IMR-90 (cell line): ENCODE results near the gene C9orf152. TPM values are rescaled to one million over a fixed set of nuclear protein-coding genes. Genes with fewer than 3 reads are reported as not detected.
A peak's percentile ranks its signal among the peaks of the same experiment; 100 is the strongest.

ENCODE experiments used
- ATAC-seq: fragments of 200-7000 bp; cut with Tn5 transposase; 2 replicates; pipeline ENCODE4 v1.9.1; 2020; ENCODE audit warnings: low read depth, mild to moderate bottlenecking, moderate library complexity
- BruUV-seq: library from RNA; stranded (reverse); fragments of 400-500 nt; replicated peaks from 2 replicates; lab custom pipeline; 2021; lab: Mats Ljungman, UMichigan
- CTCF ChIA-PET: fragments of 300-600 bp; formaldehyde crosslinking; extraction: SDS; loops from one replicate; lab custom pipeline; 2021; ENCODE audit warnings: antibody characterized with exemption; lab: Yijun Ruan, JAX
- POLR2A ChIA-PET: fragments of 300-600 bp; sonication (Branson Sonifier 250); formaldehyde crosslinking; loops from one replicate; lab custom pipeline; 2022; ENCODE audit warnings: antibody characterized with exemption; ENCODE audit not compliant: unreplicated experiment; lab: Charles Lee
- DNase-seq: peaks from one replicate; pipeline ENCODE4 v3.0.0; 2013
- H2AFZ ChIP-seq: replicated peaks from 2 replicates; pipeline ENCODE3; 2013; ENCODE audit warnings: low read length, mild to moderate bottlenecking; ENCODE audit not compliant: poor library complexity
- H2AK5ac ChIP-seq: 2 replicates; pipeline ENCODE4 v1.6.1; 2013; ENCODE audit warnings: low read depth, low read length, inconsistent platforms
- H2AK9ac ChIP-seq: replicated peaks from 2 replicates; pipeline ENCODE3; 2013; ENCODE audit warnings: mild to moderate bottlenecking, low read depth, low read length, moderate library complexity; ENCODE audit not compliant: poor library complexity
- H2BK120ac ChIP-seq: 2 replicates; pipeline ENCODE4 v1.6.1; 2013; ENCODE audit warnings: low read depth, low read length, inconsistent platforms
- H2BK15ac ChIP-seq: 3 replicates; pipeline ENCODE4 v1.6.1; 2013; ENCODE audit warnings: low read depth, low read length, inconsistent platforms
- H2BK20ac ChIP-seq: 2 replicates; pipeline ENCODE4 v1.6.1; 2013; ENCODE audit warnings: low read depth, mild to moderate bottlenecking, inconsistent platforms, low read length, moderate library complexity
- H2BK5ac ChIP-seq: 2 replicates; pipeline ENCODE4 v1.6.1; 2013; ENCODE audit warnings: mild to moderate bottlenecking, low read depth, low read length, inconsistent platforms; ENCODE audit not compliant: poor library complexity, severe bottlenecking
- H3K14ac ChIP-seq: replicated peaks from 2 replicates; pipeline ENCODE4 v1.6.1; 2013; ENCODE audit warnings: low read depth, low read length, inconsistent platforms
- H3K18ac ChIP-seq: 2 replicates; pipeline ENCODE4 v1.6.1; 2013; ENCODE audit warnings: low read depth, low read length, control low read depth
- H3K23ac ChIP-seq: 2 replicates; pipeline ENCODE4 v1.6.1; 2013; ENCODE audit warnings: low read depth, low read length, inconsistent platforms
- H3K27ac ChIP-seq: 2 replicates; pipeline ENCODE4 v1.5.1; 2013; ENCODE audit warnings: mild to moderate bottlenecking, control low read depth, low read length; ENCODE audit not compliant: insufficient read depth
- H3K27me3 ChIP-seq: 2 replicates; pipeline ENCODE4 v1.6.1; 2013; ENCODE audit warnings: low read length; ENCODE audit not compliant: control insufficient read depth, insufficient read depth
- H3K36me3 ChIP-seq: 2 replicates; pipeline ENCODE4 v1.6.1; 2013; ENCODE audit warnings: low read length, mixed read lengths; ENCODE audit not compliant: control insufficient read depth, insufficient read depth
- H3K4ac ChIP-seq: 2 replicates; pipeline ENCODE4 v1.6.1; 2013; ENCODE audit warnings: low read depth, low read length, inconsistent platforms
- H3K4me1 ChIP-seq: 2 replicates; pipeline ENCODE4 v1.6.1; 2013; ENCODE audit warnings: low read length, mixed read lengths; ENCODE audit not compliant: control insufficient read depth, insufficient read depth
- H3K4me2 ChIP-seq: 2 replicates; pipeline ENCODE4 v1.6.1; 2013; ENCODE audit warnings: low read depth, mild to moderate bottlenecking, control low read depth, low read length, moderate library complexity
- H3K4me3 ChIP-seq: 2 replicates; pipeline ENCODE4 v1.5.1; 2013; ENCODE audit warnings: low read depth, mild to moderate bottlenecking, control low read depth, low read length, moderate library complexity; ENCODE audit not compliant: insufficient read depth
- H3K56ac ChIP-seq: 2 replicates; pipeline ENCODE4 v1.6.1; 2013; ENCODE audit warnings: low read length, inconsistent platforms; ENCODE audit not compliant: insufficient read depth; ENCODE audit errors: extremely low read depth
- H3K79me1 ChIP-seq, 2 experiments: 2 replicates each; pipeline ENCODE4 v1.6.1; 2013; ENCODE audit warnings: low read length in 2 of 2, inconsistent platforms in 1 of 2, low read depth in 1 of 2
- H3K9ac ChIP-seq: 2 replicates; pipeline ENCODE4 v1.6.1; 2013; ENCODE audit warnings: low read depth, low read length, control low read depth
- H3K9me1 ChIP-seq: 2 replicates; pipeline ENCODE4 v1.6.1; 2013; ENCODE audit warnings: low read length, inconsistent platforms; ENCODE audit not compliant: insufficient read depth
- H3K9me3 ChIP-seq: 2 replicates; pipeline ENCODE4 v1.6.1; 2013; ENCODE audit warnings: low read length; ENCODE audit not compliant: control insufficient read depth, insufficient read depth
- H4K20me1 ChIP-seq: 2 replicates; pipeline ENCODE4 v1.6.1; 2013; ENCODE audit warnings: low read length, inconsistent platforms; ENCODE audit not compliant: insufficient read depth
- H4K5ac ChIP-seq: 2 replicates; pipeline ENCODE4 v1.6.1; 2013; ENCODE audit warnings: mild to moderate bottlenecking, low read depth, low read length, control low read depth
- H4K8ac ChIP-seq, 2 experiments: 2 replicates each; pipeline ENCODE4 v1.6.1; 2013; ENCODE audit warnings: low read depth in 2 of 2, low read length in 2 of 2, control low read depth in 1 of 2, inconsistent platforms in 1 of 2
- H4K91ac ChIP-seq: 2 replicates; pipeline ENCODE4 v1.6.1; 2013; ENCODE audit warnings: low read depth, low read length, inconsistent platforms; ENCODE audit not compliant: insufficient read depth
- BHLHE40 ChIP-seq: fragments of 150-350 bp; IDR thresholded peaks from 2 replicates; pipeline ENCODE4 v1.6.1; 2016; ENCODE audit warnings: mild to moderate bottlenecking, low read depth, low read length
- CEBPB ChIP-seq: IDR thresholded peaks from 2 replicates; pipeline ENCODE4 v1.6.1; 2012; ENCODE audit warnings: low read depth, low read length, improper control_type of control experiment
- CHD1 ChIP-seq: IDR thresholded peaks from 2 replicates; pipeline ENCODE4 v1.6.1; 2012; ENCODE audit warnings: low read depth, low read length, improper control_type of control experiment
- FOS ChIP-seq: fragments of 150-350 bp; IDR thresholded peaks from 2 replicates; pipeline ENCODE4 v1.6.1; 2016; ENCODE audit warnings: low read depth, low read length
- MXI1 ChIP-seq: IDR thresholded peaks from 2 replicates; pipeline ENCODE4 v1.6.1; 2012; ENCODE audit warnings: low read depth, mild to moderate bottlenecking, low read length, moderate library complexity, borderline replicate concordance
- NFE2L2 ChIP-seq: fragments of 150-350 bp; IDR thresholded peaks from 2 replicates; pipeline ENCODE4 v1.6.1; 2016; ENCODE audit warnings: low read depth, mild to moderate bottlenecking, low read length
- RAD21 ChIP-seq: IDR thresholded peaks from 2 replicates; pipeline ENCODE4 v1.6.1; 2012; ENCODE audit warnings: low read length, improper control_type of control experiment
- RCOR1 ChIP-seq: IDR thresholded peaks from 2 replicates; pipeline ENCODE4 v1.6.1; 2012; ENCODE audit warnings: mild to moderate bottlenecking, low read length, improper control_type of control experiment; ENCODE audit not compliant: insufficient replicate concordance
- RFX5 ChIP-seq: IDR thresholded peaks from 2 replicates; pipeline ENCODE4 v1.8.0; 2012; ENCODE audit warnings: low read depth, mild to moderate bottlenecking, low read length, moderate library complexity
- SMC3 ChIP-seq: fragments of 150-350 bp; IDR thresholded peaks from 2 replicates; pipeline ENCODE4 v1.6.1; 2016; ENCODE audit warnings: low read depth, mild to moderate bottlenecking, antibody characterized with exemption, low read length, moderate library complexity
- WGBS, 2 experiments: methylation state at CpG; one replicate each; pipeline versions ENCODE4 v1.1.5 to v1.1.7; 2013; ENCODE audit warnings: missing lambda C conversion rate in 2 of 2; ENCODE audit not compliant: insufficient read length in 1 of 2; ENCODE audit errors: extremely low coverage in 2 of 2; 5-methylcytosine and 5-hydroxymethylcytosine counted together
- dilution Hi-C: fragments of 300-500 bp; cut with HindIII; formaldehyde crosslinking; loops from one replicate; pipeline ENCODE4 v1.14.3; 2018; ENCODE audit warnings: low sequenced_read_pairs; ENCODE audit not compliant: unreplicated experiment
- in situ Hi-C: fragments of 300-500 bp; cut with MboI; formaldehyde crosslinking; loops from 3 replicates; pipeline ENCODE4 v1.14.3; 2019; ENCODE audit warnings: low sequenced_read_pairs, inconsistent platforms, mixed read lengths
- intact Hi-C: fragments of 100-400 bp; cut with micrococcal nuclease; formaldehyde crosslinking; loops from 2 replicates; pipeline ENCODE4 v1.10.0; 2022
- polyA plus RNA-seq, 3 experiments: library from polyadenylated mRNA; depleted of rRNA; stranded (reverse); fragments of >200 nt; gene quantifications; 2 replicates each; pipeline ENCODE4 v1.2.3, GENCODE V29; 2012; ENCODE audit warnings: low replicate concordance in 1 of 3
- total RNA-seq: library from RNA; depleted of rRNA; stranded (reverse); fragments of >200 nt; gene quantifications from 2 replicates; pipeline ENCODE4 v1.2.3, GENCODE V29; 2012
- TF ChIP-seq, protein P1 (sequence below): fragments of 150-350 bp; IDR thresholded peaks from 2 replicates; pipeline ENCODE4 v1.6.1; 2017; ENCODE audit warnings: mild to moderate bottlenecking, antibody characterized with exemption, low read length, low read depth
- TF ChIP-seq, protein P2 (sequence below): conservative IDR thresholded peaks from 2 replicates; pipeline ENCODE4 v1.5.1; 2012; ENCODE audit warnings: mild to moderate bottlenecking, low read depth, low read length, improper control_type of control experiment
- TF ChIP-seq, protein P3 (sequence below): fragments of 150-350 bp; IDR thresholded peaks from 2 replicates; pipeline ENCODE4 v1.6.1; 2016; ENCODE audit warnings: low read depth, mild to moderate bottlenecking, low read length, moderate library complexity, borderline replicate concordance

The C9orf152 gene
- total and polyA plus RNA-seq, 2 of the 4 experiments (the other 2 are of a cell fraction): not detected

DNA sequence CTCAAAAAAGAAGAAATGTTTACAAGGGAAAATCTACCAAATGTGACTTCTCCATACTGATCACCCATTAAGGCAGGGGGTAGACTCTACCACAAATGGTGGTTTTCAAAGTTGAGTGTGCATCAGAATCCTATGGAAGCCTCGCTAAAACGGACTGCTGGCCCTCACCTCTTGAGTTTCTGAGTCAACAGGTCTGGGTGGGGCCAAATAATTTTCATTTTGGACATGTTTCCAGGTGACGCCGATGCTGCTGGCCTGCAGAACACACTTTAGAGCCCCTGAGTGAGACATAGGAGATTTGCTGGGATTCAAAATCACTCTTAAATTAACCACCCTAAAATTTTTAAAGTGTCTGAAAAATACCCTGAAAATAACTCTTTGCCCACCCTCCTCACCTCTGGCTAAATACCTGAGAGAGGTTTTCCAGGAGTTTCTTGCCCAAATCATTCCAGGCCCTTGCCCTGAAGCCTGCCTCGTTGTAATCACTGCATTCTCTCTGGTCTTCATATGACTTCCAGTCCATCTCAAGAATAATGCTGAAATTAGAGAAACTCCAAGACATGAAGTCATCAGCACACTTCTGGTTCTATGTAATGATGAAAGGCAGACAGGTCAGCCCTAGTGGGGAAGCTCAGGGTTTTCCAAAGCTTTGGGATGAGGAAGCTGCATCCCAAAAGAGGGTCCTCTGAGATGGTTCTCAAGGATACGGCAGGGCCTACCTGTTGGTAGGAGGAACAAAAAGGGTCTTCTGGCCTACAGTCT is 18.2 kb downstream of the C9orf152 start:
- no peak for ATAC-seq
- TF ChIP-seq, protein P1, sequence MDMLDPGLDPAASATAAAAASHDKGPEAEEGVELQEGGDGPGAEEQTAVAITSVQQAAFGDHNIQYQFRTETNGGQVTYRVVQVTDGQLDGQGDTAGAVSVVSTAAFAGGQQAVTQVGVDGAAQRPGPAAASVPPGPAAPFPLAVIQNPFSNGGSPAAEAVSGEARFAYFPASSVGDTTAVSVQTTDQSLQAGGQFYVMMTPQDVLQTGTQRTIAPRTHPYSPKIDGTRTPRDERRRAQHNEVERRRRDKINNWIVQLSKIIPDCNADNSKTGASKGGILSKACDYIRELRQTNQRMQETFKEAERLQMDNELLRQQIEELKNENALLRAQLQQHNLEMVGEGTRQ: no peak
- TF ChIP-seq, protein P2, sequence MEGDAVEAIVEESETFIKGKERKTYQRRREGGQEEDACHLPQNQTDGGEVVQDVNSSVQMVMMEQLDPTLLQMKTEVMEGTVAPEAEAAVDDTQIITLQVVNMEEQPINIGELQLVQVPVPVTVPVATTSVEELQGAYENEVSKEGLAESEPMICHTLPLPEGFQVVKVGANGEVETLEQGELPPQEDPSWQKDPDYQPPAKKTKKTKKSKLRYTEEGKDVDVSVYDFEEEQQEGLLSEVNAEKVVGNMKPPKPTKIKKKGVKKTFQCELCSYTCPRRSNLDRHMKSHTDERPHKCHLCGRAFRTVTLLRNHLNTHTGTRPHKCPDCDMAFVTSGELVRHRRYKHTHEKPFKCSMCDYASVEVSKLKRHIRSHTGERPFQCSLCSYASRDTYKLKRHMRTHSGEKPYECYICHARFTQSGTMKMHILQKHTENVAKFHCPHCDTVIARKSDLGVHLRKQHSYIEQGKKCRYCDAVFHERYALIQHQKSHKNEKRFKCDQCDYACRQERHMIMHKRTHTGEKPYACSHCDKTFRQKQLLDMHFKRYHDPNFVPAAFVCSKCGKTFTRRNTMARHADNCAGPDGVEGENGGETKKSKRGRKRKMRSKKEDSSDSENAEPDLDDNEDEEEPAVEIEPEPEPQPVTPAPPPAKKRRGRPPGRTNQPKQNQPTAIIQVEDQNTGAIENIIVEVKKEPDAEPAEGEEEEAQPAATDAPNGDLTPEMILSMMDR: no peak
- no peak for TF ChIP-seq SMC3
- no peak for TF ChIP-seq NFE2L2
- no peak for TF ChIP-seq RAD21
- TF ChIP-seq FOS: no peak
- TF ChIP-seq RCOR1: no peak
- no peak for TF ChIP-seq MXI1
- no peak for TF ChIP-seq CEBPB
- TF ChIP-seq RFX5: no peak
- no peak for TF ChIP-seq BHLHE40
- TF ChIP-seq, protein P3, sequence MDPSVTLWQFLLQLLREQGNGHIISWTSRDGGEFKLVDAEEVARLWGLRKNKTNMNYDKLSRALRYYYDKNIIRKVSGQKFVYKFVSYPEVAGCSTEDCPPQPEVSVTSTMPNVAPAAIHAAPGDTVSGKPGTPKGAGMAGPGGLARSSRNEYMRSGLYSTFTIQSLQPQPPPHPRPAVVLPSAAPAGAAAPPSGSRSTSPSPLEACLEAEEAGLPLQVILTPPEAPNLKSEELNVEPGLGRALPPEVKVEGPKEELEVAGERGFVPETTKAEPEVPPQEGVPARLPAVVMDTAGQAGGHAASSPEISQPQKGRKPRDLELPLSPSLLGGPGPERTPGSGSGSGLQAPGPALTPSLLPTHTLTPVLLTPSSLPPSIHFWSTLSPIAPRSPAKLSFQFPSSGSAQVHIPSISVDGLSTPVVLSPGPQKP: no peak
- no peak for TF ChIP-seq CHD1
- Histone ChIP-seq H4K20me1 (no peaks in the 10 kb centered on the region), H3K56ac (no peak overlapping the region), H3K36me3 (no peaks in the 10 kb centered on the region), H3K9me3 (no peaks in the 10 kb centered on the region), H2BK120ac (no peak overlapping the region), H2AK5ac (no peak overlapping the region), H3K27ac (no peak overlapping the region), H3K14ac (no peak overlapping the region), H2AK9ac (no peak overlapping the region), H3K4me2 (no peak overlapping the region), H2BK5ac (no peak overlapping the region), H3K4me1 (peaks cover 8% of the 10 kb centered on the region), H4K5ac (no peak overlapping the region), H3K4ac (0 out of 2 replicates have a peak overlapping the region, but pooled peaks have one; percentile 17), H3K18ac (no peak overlapping the region), H2BK20ac (no peak overlapping the region), H3K9ac (no peak overlapping the region), H2AFZ (no peak overlapping the region), H3K79me1 (no peaks in the 10 kb centered on the region), H3K9me1 (no peaks in the 10 kb centered on the region), H3K27me3 (no peaks in the 10 kb centered on the region), H3K23ac (no peak overlapping the region), H4K91ac (no peak overlapping the region), H4K8ac (no peak overlapping the region), H2BK15ac (no peak overlapping the region), H3K4me3 (no peak overlapping the region)
- CTCF ChIA-PET: no interaction called here
- no peak for DNase-seq
- no TSS peak for BruUV-seq
- in situ Hi-C loops: loop anchor here (25.0 kb wide), 2 partner anchors 423 to 873 kb away; no protein-coding TSS in a partner anchor
- 100% methylated on average over 2 of the region's 6 CpGs; no CpG with 5 or more reads in 1 of the 2 experiments for WGBS, 2 experiments
- POLR2A ChIA-PET: no interaction called here
- intact Hi-C loops: loop anchor here (10.0 kb wide), 1 partner anchor 185 kb away; no protein-coding TSS in a partner anchor
- dilution Hi-C loops: no loop called here
